DND-41 (cell line): ENCODE measurements around the gene PRF1.

ENCODE experiments used
- EZH2 ChIP-seq: IDR thresholded peaks from 3 replicates; pipeline ENCODE4 v1.6.1; 2012; ENCODE audit warnings: borderline replicate concordance, low read depth, mild to moderate bottlenecking, moderate library complexity, low read length, inconsistent platforms; ENCODE audit not compliant: severe bottlenecking
- TF ChIP-seq, protein P1 (sequence below): IDR thresholded peaks from 2 replicates; pipeline ENCODE4 v1.5.1; 2012; ENCODE audit warnings: borderline replicate concordance, low read length, moderate library complexity, mild to moderate bottlenecking; ENCODE audit not compliant: poor library complexity, severe bottlenecking; ENCODE audit errors: extremely low read depth

DNA sequence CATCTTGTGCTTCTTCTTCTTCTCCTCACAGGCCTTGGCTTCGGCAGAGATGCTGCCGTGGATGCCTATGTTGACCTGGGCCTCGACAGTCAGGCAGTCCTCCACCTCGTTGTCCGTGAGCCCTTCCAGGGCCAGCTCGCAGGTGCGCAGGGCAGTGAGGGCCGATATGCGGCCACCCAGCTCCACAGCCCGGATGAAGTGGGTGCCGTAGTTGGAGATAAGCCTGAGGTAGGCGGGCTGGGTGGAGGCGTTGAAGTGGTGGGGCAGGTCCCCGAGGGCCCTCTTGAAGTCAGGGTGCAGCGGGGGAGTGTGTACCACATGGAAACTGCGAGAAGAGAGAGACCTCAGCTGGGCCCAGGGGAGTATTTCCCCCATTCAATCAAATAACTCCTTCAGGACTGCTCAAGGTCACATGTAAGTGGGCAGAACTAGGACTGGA lies 3.7 kb downstream of the PRF1 start:
- TF ChIP-seq, protein P1, sequence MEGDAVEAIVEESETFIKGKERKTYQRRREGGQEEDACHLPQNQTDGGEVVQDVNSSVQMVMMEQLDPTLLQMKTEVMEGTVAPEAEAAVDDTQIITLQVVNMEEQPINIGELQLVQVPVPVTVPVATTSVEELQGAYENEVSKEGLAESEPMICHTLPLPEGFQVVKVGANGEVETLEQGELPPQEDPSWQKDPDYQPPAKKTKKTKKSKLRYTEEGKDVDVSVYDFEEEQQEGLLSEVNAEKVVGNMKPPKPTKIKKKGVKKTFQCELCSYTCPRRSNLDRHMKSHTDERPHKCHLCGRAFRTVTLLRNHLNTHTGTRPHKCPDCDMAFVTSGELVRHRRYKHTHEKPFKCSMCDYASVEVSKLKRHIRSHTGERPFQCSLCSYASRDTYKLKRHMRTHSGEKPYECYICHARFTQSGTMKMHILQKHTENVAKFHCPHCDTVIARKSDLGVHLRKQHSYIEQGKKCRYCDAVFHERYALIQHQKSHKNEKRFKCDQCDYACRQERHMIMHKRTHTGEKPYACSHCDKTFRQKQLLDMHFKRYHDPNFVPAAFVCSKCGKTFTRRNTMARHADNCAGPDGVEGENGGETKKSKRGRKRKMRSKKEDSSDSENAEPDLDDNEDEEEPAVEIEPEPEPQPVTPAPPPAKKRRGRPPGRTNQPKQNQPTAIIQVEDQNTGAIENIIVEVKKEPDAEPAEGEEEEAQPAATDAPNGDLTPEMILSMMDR: no peak
- TF ChIP-seq EZH2: no peak
